Measurements from ENCODE around the gene GTSE1.

- no peak for TF ChIP-seq CTCF (IDR thresholded peaks at IDR 0.05)
- no peak for TF ChIP-seq EZH2phosphoT487 (IDR thresholded peaks at IDR 0.05)
- TF ChIP-seq EZH2 (IDR thresholded peaks at IDR 0.05) = no peak
Observed at GRCh38 chr22:46292173-46292572, 4.5 kb upstream of the GTSE1 start.
